GM19452 (cell line): ENCODE results near the gene SEMA3A.
"Not testable (repeated sequence)": the region's sequence is repeated elsewhere in the genome, so short reads cannot be mapped to it uniquely, and the experiment has no call there.

ENCODE experiments used
- ATAC-seq: cut with Tn5 transposase; IDR thresholded peaks from one replicate; pipeline ENCODE4 v1.9.1; 2021; ENCODE audit not compliant: unreplicated experiment

The SEMA3A gene

GRCh38 chr7:84154991-84155781 is 39.4 kb downstream of the SEMA3A start:
- no peak for ATAC-seq

- no peak for ATAC-seq
These were observed 41.6 kb downstream of the SEMA3A start for GRCh38 chr7:84152995-84153394.

- ATAC-seq: not testable (repeated sequence)
These were observed 44.2 kb downstream of the SEMA3A start for GRCh38 chr7:84150370-84150769.

- ATAC-seq: no peak
These were observed 45.0 kb downstream of the SEMA3A start for GRCh38 chr7:84149573-84149972.

DNA sequence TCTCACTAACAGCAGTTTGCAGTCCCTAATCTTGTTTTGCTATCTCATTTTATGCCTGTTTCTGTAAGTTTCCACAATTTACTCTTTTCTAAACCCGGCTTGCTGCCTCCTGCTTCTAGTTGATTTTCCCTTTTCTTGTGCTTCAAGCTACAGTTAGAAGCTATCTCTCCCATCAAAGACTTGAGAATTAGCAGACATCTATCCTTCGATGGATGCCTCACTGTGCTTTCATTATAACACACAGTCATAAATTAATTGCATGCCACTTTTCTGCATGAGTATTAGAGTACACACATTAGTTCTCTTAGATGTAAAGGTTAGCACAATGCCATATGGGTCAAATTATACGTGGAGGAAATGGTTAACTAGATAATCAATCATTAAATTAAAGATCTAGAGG is 48.7 kb downstream of the SEMA3A start:
- no peak for ATAC-seq

DNA sequence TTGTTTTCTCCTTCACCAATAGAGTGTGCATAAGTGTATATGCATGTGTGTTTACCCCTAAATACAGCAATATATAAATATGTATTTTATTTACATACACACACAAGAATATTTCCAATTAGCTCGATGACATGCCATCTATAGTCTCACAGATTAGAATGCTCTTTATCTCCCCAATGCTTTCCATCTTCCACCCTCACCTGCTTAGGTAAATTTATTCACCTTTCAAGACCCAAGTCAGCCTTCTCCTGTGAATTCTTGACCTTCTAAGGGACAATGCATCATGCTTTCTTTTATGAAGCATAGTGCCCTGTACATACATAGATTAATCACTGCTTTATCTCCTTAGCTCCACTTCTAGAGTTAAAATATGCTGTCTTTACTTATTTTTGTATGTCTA is 49.7 kb downstream of the SEMA3A start:
- no peak for ATAC-seq

- ATAC-seq: no peak
These were observed 50.1 kb downstream of the SEMA3A start for GRCh38 chr7:84144480-84144879.

DNA sequence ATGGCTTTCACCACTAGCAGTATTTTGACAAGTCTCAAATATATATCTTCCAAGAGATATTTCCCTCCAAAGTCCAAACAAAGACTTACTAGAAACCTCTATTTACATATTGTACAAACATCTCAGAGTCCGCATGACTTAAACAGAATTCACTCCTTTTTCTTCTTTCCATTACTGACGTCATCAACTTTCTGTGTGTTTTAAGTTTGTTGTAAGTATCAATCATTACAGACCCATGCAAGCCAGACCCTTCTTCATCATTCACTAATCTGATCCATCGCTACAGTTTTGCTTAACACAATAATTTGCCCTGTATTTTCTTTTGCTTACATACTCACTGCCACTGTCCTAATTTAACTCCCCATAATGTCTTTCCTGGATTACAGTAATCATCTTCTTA is 51.9 kb downstream of the SEMA3A start:
- no peak for ATAC-seq

DNA sequence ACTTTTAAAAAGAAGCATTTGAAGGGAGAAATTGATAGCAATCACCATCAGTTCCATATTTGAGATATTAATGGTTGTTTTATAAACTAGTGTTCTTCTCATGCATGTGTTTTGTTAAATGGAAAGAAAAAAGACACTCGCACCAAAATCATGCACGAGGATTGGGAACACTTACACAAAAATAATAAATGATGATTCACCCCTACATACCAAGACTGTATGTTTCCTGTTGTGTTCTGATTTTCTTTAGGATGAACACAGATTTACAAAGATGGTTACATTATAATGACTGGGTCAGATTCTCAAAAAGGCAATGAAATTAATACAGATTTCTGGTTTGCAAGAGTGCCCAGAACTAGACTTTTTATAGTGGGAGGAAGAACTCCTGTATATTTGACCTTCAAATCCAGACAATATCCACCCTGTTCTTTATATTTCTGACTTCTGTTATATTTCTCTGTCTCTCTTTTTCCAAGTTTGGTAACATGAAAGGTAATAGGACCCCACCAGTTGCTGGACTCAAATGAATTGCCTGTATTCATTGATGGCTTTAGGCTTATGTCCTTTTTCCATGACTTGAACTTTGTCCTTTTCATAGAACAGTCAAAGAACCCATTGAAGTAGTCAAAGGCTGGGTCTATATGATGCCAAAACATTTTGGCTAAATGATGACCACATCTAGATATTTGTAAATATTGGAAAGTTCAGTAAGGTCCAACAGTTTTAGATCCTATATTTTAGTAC is 54.4 kb downstream of the SEMA3A start:
- no peak for ATAC-seq

DNA sequence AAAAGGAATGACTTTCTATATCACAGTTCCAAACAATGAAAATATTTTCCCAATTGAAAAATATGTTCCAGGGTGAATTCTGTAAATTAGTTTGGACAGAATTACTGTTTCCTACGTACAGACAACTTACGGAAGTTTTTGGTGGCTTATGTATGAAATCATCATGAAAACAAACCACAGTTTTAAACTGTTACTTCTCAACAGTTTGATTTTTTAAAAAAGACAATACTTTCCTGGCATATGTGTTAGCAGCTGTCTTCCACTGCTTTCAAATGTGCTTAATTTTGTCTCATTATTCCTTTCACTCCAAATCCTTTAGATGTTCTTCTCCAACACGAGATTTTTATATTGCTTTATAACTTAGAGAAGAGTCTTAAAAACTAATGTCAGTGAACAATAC is 56.2 kb downstream of the SEMA3A start:
- no peak for ATAC-seq

GRCh38 chr7:84137812-84138211 is 56.8 kb downstream of the SEMA3A start:
- ATAC-seq: no peak

GRCh38 chr7:84136809-84137208 is 57.8 kb downstream of the SEMA3A start:
- no peak for ATAC-seq

DNA sequence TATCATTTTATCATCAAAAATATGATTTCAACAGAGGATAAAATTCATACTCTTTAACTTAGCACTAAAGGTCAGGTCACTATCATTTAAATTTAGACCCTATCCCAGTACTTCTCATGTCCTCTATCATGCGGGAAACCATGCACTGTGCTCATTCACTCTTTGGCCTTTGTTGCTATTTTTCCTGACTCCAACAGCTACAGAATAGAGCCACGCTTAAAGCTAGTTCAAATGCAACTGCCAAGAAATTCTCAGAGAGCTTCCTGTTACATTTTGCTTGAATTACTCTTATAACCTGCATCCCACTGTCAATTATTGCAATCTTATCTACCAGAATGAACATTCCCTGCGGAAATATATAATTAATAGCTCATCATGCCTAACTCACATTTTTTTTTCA is 58.3 kb downstream of the SEMA3A start:
- no peak for ATAC-seq

DNA sequence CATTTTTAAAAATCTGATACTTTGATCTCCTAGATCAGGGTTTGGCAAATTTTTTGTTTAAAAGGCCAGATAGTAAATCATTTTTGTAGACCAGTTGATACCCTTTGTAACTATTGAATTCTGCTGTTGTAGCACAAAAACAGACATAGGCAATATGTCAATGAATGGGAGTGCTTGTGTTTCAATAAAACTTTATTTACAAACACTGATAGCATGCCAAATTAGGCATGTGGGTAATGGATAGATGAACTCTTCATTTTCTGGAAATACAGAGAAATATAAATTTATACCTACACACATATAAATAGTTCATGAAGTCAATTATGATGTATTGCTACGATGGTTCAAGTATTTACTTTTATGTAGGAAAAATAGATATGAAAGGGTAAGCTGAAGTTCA is 60.4 kb downstream of the SEMA3A start:
- no peak for ATAC-seq

DNA sequence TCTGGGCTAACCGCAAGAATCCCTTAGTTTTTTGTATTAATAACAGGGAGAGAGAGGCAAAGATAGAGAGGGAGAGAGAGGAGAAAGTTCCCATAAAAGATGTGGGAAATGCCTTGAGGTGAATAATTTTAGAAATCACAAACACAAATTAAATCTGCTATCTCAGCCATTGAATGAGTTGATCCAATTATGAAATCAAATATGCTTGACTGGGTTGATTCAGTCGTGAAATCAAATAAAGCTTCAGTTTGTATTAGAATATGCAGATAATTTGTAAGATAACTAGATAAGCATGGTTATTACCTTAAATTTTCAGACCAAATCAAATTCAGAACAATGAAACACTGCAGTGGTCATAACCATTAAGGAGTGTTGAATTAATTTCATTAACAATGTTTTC is 68.9 kb downstream of the SEMA3A start:
- no peak for ATAC-seq

DNA sequence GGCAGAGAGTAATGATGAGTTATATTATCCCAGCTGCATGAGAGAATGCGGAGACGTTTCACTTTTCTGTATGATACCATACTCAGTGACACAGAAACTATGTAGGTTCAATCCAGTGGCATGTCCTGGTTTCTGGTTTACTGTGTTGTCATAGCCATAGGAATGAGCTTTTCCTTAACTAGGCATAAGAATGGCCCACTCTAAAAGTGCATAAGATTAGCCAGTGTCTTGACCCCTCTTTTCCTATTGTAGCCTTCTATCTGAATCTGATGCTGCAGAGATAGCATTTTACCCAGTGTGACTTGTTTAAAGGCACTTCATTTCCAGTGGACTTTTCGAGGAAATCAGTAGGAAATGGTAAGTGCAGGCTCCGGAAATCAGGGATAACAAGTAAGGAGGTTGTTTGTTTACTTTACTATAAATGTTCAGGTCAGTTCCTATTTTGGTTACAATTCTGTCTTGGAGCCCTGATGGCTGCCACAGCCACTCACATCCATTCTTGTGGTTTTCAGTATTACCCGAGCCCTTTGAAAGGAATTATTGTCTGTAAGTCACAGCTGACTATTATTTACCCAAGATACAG is 70.5 kb downstream of the SEMA3A start:
- ATAC-seq: no peak

DNA sequence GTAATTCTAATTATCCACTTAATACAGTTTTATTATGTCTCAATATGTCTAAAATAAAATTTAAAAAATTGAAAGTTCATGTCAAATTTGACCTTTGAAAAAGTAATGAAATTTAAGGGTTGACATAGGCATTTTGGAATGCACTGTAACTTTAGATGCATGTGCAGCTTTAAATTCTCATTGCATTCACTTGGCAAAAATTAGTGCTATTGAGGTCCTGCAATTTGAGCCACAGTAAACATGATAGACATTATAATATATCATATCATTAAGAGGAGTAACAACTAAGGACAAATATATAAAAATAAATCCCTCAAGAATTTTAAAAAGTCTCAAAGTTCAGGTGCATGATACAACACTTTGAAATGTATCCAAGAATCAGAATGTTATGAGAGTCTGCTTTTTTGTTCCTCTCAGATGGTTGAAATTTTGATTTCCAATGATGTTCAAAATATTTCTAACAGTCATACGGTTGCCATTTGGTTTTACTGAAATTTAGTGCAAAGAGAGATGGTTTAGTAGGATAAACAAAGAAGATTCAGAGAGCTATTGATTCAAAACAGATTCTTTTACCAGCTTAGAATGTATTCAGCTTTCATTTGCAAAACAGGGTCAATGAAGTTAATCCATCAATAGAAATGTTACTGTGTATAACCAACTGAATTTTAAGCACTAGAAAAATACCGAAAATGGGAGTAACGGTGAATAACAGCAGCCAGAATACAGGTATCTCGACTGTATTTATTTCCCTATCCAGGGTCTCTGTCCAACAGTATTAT is 71.8 kb downstream of the SEMA3A start:
- no peak for ATAC-seq

- ATAC-seq: no peak
These were observed 77.3 kb downstream of the SEMA3A start for GRCh38 chr7:84117304-84117703.

DNA sequence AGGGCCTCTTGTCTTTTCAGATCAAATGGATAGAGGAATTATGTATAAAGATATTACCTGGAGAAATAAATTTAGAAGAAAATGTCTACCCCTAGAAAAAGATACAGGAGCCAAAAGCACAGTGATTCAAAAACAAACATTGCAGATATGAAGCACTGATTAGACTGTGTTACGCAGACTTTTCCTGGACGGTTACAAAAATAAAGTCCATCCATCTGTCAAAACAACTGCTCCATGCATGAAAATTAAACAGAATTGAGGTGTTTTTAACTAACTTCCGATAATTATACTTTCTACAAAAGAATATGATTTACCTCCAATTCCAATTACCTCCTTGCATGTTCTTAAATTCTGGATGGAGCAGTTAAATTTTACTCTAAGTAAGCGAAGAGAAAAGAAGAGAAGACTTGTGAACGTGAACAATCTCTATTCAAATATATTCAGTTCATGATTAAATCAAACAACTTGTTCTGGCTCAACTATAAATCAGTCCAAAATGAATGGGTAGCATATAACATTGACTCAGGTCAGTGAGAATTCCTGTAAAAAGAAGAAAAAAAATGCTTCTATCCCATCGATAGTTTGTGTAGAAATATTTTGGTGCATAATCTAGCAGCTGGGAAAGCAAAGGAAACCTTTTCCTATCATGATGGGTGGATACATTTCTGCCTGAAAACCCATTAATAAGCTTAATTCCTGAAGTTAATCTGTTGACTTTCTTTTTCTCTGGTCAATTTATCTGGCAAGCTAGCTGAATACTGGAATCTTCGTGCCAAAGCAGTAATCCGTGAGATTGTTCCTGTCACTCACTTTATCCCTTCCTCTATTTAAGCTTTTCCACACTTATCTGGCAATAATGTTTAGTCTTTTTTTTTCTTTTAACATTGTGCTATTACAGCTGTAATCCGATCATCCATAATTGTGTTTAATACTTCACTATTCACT is 80.4 kb downstream of the SEMA3A start:
- no peak for ATAC-seq

DNA sequence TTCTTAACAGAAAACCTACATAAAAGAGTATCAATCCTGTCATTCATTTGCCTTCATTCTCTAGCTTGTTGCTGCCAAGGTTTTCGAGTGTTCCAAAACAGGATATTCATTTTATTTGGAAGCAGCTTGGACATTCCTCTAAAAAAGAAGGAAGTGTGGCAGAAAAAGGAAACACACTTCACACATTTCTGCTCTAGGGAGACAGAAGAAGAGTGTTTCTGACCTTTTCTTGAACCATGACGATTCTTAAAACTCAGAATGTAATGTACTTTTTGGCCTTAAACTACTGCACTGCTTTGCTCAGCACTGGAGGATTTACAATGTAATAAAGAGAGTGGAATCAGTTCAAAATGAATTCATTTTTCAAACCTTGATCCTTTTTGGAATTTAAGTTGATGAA is 81.3 kb downstream of the SEMA3A start:
- ATAC-seq: no peak
